ENCODE data around the gene RABL2A.
"Not testable (repeated sequence)": the region's sequence is repeated elsewhere in the genome, so short reads cannot be mapped to it uniquely, and the experiment has no call there.

GRCh38 chr2:113597572-113597971 lies 29.5 kb upstream of the RABL2A start:
- TF ChIP-seq CTCF (IDR thresholded peaks at IDR 0.05; ENCODE audit: low read depth, low read length, missing input control); RAD21 (IDR thresholded peaks at IDR 0.05); MAX (IDR thresholded peaks at IDR 0.05): not testable (repeated sequence)

Data from liver (tissue), 3 donors.